Stimulated activated naive CD4-positive, alpha-beta T cell (primary cell): ENCODE results near the gene PPDPF.

Experiments used
- DNase-seq, 6 experiments: peaks; one replicate each; lab custom pipeline; 2025; lab: John Stamatoyannopoulos, UW

PPDPF gene

DNA sequence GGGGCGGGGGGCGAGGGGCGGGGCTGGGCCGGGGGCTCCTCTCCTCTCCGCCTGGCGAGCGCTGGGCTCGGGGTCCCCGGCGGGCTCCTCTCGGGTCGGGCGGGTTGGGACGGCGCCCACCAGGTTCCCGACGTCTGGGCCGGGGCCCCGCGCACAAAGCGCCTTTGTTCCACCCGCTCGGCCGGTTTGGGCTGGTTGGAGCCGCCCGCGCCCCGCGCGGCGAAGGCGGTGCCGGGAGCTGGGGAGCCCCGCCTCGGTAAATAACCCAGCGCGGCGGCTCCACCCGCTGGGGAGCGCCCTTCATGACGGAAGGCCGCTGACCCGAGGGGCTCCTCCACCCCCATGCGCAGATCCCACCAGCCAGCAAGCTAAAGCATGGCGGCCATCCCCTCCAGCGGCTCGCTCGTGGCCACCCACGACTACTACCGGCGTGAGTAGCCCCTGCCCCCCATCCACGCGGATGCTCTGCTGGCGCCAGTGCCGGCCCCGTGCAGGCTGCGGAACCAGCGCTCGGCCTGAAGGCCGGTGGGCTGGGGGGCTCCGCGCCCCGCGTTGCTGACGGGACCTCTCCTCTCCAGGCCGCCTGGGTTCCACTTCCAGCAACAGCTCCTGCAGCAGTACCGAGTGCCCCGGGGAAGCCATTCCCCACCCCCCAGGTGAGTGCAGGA, 503 bp downstream of the PPDPF start:
- peak; percentile 45 to 87 (median 74) for DNase-seq

DNA sequence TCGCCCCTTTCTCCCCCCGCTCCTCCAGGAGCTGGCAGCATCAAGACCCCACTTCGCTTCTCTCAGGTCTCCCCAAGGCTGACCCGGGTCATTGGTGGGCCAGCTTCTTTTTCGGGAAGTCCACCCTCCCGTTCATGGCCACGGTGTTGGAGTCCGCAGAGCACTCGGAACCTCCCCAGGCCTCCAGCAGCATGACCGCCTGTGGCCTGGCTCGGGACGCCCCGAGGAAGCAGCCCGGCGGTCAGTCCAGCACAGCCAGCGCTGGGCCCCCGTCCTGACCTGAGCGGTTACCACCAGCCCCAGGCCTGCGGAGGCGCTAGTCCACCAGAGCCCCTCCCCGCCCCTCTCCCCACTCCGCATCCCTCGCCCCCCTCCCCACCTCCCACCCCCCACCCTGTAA, 1.0 kb downstream of the PPDPF start:
- no peak for DNase-seq

DNA sequence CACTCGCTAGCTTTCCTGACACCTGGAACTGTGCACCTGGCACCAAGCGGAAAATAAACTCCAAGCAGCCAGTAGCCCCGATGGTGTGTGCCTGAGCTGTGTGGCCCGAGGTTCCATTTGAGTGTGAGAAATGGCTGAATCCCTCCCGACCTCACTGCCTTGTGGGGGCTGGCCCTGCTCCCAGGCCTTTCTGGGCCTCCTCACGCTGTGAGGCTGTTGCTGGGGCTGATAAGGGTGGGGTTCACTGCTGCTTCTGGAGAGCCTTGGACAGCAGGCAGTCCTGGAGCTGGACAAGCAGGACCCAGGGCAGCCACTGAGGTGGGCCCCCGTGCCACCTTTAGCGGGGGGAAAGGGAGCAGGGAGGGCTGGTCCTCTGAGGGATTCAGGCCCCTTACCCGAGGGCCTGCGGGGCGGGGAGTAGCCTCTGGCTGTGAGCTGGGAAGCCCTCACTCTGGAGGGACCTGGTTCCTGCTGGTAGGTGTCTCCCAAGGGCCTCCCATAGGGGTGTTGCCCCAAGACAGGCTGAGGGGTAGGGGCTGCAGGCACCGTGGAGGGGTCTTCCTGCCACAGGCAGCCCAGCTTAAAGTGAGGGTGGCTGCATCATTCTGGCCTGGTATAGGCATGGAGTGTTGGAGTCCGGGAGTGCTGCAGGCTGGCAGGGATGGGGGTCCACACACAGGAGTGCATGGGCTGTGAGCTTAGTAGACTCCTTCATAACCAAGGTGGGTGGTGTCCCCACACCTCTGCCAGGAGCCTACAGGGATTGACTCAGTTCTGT, 1.7 kb downstream of the PPDPF start:
- no peak for DNase-seq

DNA sequence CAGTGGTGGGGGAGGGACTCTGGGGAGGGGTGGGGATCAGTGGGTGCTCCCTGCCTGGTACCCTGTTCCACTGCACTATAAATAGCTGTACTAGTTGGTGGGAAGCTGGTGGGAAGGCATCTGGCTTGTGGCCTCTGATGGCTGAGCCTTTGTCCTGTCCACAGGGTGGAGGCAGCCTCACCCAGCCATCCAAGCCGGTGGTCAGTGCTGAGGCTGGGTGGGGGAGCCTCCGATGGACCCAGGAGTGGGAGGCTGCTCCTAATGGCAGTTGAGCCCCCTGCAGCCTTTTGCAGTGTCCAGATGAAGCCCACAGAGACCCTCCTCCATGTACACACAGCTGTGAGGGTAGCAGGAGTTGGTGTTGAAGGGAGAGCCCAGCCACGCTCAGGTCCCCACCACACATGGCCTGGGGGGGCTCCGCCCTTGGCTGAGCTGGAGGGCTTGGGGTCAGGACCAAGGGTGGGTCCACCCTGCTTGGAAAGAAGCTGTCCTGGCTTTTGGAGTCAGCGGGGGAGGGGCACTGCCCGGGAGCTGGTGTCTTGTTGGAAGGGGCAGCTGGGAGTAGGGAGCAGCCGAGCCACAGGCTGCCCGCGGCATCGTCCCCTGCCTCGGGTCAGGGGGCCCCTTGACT, 2.5 kb downstream of the PPDPF start:
- no peak for DNase-seq

DNA sequence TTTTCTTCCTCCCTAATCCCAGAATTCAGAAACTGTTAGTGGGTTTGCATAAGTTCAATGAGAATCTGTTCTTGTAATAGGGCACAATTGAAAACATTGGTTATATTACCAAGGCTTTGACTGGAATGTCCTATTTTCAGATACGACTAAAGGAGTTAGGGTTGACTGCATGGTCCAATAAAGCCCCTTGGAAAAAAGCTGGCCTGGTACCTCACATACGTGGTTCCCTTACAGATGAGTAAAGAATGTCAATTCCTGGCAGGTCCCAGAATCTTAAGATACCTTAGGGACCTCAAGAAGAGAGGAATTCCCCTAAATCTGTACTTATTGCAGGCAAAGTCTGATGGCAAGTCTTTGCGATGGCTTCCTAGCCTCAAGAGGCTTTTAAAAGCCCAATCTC, 4.6 kb downstream of the PPDPF start:
- DNase-seq = peak in 1 of 6 experiments; percentile 48

DNA sequence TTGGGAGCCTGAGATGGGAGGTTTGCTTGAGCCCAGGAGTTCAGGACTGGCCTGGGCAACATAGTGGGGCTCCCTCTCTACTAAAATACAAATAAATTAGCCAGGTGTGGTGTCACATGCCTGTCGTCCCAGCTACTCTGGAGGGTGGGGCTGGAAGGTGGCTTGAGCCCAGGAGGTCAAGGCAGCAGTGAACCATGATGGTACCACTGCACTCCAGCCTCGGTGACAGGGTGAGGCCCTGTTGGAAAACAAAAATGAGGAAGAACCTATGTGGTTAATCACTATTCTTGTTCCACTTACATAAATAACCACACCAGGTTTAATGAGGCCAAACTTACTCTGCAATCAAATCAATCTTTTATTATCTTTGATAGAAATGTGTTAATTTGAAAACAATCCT, 5.4 kb downstream of the PPDPF start:
- peak in 1 of 6 experiments; percentile 33 for DNase-seq

DNA sequence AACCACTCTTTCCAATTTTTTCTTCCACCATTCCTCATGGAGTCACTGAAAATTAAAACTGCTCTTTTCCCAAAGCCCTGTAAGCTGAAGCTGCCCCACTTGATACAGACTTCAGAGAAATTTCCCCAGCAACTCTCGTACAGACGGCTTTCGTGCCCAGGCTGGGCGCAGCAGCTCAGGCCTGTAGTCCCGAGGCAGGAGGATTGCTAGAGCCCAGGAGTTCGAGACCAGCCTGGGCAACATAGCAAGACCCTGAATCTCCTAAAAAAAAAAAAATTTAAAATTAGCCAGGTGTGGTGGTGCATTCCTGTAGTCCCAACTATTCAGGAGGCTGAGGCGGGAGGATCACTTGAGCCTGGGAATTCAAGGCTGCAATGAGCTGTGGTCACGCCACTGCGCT, 6.6 kb downstream of the PPDPF start:
- peak in 1 of 6 experiments; percentile 27 for DNase-seq

DNA sequence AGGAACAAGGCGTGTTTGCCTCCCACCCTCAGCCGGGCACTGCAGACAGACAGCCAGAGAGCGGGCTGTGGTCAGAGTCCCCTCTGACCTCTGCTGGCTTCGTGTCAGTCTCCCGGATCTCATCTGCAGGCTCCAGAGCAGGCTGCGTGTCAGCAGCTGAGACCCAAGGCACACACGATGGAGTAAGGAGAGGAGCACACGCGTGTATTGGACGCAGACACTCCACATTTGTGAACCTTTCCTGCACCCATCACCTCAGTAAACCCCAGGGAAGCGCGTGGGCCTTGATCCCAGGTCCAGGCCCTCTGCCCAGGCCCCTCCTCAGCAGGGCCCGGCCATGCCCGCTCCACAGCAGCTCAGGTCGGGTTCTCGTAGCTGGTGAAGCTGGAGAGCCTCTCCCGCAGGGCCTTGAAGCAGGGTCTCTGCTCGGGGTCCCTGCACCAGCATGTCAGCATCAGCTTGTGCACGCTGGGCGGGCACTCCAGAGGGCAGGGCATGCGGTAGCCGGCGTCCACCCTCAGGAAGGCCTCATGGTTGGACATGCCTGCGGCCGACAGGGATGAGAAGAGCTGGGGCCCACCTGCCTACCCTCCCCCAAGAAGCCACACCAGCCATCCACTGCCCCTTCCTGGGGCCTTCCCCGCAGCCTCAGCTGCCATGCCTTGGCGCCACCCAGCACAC, 8.8 kb downstream of the PPDPF start:
- no peak for DNase-seq

DNA sequence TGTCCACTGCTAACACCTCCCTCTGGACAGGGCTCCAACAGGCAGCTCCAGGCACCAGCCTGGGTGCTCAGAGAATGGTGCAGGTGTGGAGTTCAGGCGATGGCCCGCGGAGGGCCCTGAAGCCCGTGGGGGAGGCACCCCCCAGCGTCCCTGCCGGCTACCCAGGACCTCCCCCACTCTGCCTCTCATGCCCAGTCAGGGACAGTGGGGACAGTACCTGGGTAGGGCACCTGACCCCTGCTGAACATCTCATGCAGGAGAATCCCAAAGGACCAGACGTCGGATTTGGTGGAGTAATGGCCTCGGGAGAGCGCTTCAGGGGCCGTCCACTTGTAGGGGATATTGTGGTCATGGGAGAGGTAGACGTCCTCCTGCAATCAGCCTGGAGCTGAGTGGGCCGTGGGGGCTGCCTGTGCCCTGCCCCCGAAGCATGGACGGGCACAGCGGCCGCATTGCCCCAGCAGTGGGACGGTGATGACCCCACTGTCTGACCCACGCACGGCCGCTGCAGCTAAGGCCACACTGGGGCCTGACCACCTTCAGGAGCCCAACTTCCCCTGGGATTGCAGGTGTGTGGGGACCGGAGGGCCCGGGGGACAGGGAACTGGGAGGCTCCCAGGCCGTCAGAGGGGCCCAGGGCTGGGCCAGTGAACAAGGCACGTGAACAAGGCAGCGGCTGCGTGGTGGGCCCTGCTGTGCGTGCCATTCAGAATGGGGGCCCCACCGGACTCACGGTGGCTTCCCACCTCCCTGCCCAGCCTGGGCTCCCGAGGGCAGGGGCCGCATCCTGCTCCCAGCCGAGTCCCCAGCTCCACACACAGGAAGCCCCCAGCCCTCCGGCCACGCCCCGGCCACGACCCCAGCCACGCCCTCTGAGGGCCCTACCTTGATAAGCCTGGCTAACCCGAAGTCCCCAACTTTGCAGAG, 9.6 kb downstream of the PPDPF start:
- DNase-seq = no peak

DNA sequence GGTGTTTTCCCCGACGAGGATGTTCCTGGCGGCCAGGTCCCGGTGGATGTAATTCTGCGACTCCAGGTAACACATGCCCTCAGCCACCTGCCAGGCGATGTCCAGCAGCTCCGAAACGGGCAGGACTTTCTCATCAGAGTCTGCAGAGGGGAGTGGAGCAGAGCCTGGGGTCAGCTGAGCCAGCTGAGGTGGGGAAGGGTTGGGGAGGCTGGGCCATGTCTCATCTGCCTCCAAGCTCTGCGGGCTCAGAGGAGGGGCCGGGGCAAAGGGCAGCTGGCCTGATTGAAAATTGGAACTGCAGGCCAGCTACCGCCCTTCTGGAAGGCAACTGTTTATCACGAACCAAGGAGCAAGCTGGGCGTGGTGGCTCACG, 10.2 kb downstream of the PPDPF start:
- DNase-seq = no peak

DNA sequence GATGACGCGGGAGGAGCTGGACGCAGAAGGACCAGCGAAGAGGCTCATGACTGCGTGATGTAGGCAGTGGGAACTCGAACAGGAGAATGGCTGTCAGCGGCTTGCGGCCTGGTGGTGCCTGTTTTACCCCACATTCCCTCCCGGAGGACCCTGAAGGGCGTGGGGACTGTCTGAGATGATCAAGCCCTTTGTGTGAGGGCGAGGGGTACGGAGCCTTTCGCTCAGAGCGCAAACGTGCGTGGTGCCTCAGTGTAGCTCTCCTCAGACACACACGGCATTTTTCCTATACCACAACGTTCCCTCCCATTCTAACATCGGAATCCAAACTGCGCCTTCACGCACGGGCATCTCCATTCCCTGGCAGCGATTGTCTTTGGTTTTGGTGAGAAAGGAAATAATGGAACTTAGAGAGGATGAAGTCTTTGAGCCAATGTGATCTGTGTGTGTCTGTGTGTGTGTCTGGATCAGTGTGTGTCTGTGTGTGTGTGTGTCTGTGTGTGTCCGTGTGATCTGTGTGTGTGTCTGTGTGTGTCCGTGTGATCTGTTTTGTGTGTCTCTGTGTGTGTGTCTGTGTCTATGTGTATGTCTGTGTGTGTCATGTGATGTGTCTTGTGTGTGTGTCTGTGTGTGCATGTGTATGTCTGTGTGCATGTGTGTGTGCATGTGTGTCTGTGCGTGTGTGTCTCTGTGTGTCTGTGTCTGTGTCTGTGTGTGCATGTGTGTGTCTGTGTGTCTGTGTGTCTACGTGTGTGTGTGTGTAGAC, 11.3 kb downstream of the PPDPF start:
- no peak for DNase-seq

DNA sequence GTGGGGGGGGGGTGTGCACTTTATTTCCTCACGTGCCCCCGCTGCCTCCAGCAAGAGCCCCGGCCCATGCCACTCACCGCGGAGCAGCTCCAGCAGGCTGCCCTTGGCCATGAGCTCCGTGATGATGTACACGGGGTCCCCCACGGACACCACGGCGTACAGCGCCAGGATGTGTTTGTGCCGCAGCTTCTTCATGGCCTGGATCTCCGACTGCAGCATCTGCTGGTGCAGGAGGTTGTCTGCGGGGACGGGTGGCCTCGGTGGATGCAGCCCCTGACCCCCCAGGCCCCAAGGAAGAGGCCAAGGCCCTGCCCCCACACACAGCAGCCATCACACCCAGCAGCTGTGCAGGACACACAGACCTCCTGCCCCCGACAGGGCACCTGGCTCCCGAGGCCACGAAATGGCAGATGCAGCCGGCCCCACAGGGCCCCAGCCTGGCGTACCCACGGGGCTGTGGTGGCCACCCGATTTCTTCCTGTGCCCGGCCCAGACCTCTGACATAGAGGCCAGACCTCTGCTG, 11.9 kb downstream of the PPDPF start:
- DNase-seq = no peak

DNA sequence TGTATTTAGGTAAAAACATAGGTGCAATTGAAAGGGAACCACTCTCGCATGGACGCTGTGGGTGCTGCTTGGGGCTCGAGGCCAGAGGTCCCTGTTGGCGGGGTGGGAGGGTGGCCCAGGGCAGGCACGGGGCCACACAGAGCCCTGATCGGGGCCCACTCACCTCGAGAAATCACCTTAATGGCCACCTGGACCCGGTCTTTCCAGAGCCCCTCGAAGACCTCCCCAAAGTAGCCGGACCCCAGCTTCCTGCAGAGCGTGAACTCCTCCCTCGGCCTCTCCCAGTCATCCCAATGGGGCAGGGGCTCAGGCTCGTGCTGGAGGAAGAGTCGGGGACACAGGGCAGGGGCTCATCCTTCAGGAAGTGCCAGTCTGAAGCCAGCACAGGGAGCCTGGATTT, 12.8 kb downstream of the PPDPF start:
- no peak for DNase-seq

DNA sequence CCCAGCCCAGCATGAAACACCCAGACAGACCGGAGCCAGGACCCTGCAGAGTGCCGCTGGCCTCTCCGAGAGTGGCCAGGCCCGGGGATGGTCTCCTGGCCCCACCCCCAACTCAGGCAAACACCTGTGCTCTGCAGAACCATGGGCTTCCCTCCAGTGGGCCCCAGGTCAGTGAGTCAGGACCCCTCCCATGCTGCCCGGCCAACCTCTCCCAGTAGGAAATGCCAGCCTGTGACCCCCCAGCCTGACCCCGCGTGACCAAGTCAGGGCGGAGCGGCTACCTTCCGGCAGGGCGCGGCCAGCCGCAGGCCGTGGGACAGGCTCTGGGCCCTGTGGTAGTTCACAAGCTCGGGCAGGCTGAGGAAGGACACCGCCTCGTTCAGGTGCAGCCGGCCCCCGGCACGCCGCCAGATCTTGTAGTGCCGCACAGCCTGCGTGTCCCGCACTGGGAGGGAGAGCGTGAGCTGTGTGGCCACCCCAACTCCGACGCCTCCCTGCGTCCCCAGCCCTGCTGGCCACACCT, 13.4 kb downstream of the PPDPF start:
- DNase-seq = no peak

DNA sequence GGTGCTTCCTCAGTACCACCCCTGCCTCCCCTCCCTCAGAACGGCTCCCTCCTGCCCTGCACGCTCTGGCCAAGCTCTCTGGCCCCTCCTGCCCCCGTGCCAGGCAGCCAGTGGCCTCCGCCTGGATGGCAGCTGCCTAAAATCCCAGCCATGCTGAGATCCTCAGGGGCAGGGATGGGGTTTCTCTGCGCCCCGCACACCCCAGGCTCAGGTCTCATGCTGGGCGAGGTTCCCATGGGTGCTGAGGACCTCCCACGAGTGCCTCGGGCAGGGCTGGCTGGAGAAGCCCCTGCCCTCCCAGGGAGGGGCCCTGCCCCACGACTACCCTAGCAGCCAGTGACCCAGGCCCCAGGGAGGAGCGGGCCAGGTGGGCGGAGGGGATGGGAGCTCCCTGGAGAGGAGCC, 13.9 kb downstream of the PPDPF start:
- DNase-seq = no peak

DNA sequence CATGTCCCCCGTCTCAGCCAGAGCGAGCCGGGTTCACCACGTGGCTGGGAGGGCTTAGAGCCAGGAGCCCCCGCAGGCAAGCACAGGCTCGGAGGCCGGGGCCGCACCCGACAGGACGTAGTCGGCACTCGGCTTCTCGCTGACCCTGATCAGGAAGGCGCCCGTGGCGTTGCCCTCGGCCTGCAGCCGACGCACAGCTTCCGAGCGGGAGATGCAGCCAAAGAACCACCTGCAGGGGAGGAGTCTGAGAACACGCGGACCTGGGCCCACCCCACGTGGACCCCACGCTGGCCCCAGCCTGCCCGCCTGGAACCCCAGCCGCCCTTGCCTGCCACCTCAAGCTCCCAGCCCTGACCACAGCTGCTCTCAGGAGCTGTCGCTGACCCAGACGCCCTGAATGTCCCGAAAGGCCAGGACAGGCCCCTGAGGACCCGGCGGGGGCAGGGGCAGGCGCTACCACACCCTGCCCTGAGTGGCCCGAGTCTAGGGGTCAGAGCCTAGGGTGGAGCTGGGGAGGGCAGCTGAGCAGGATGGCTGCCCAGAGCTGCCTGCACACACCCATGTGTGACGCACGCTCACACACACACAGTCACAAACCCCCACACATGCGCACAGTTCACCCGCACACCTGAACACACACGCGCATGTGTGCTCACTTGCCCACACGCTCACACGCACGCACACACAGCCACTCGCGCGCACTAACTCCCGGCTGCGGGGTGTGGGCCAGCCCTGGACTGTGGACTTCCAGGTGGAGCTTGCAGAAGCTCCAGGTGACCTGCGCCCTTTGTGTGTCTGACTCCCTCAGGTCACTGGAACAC, 14.5 kb downstream of the PPDPF start:
- no peak for DNase-seq

DNA sequence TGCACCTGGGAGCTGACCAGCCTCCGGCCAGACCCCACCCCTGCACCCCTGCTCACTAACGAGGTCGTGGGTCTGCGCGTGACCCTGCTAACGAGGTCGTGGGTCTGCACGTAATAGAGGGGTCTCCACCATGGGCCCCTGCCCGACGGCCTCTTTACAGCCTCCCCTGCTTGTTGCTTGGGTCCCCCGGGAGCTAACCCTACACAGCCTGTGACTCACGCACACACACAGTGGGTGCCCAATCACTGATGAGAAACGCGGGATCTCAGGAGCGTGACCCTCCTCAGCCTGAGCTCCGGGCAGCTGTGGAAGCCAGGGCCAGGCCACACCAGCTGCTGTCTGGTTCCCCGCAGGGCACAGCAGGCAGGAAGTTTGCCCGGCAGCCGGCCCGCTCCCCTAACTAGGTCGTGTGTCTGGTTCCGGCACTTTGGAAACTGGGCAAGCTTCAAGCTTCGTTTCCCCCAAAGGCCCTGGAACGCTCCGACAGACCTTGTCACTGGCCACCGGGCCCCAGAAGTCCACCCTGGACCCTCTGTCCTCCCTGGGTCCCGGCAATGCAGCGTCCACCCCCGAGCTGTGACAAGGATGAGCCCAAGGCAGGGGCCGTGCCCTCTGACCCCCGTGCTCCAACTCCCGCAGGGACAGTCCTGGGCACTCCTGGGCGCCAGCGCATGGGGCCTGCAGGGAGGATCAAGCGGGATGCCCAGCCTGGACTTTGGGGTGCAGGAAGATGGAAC, 15.8 kb downstream of the PPDPF start:
- DNase-seq = no peak

DNA sequence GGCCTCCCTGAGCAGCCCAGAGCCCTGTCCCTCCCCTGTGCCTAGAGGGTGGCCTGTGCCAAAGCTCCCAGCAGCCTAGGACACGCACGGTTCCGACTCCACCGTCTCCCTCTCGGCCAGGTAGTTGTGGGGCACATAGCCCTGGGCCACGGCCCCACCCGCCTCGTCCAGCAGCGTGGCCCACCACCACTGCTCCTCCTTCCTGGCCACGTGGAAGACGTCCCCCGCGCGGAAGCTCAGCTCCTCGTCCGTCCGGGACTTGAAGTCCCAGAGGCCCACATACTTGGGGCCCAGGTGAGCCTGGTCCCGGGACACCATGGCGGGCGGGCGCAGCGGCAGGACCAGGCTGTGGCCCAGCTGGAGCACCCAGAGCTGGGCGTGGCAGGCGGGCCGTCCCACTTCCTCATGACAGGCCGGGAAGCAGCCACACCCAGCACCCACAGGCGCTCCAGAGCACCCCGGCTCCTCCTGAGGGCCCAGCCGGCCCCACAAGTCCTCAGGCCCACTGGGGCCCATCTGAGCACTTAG, 16.5 kb downstream of the PPDPF start, which contains the start of gene PTK6:
Gene PTK6 (minus strand): TSS at position 380 of the 528 bp plus-strand sequence. CDS start 62 bp downstream, at position 318.
- DNase-seq = peak in 2 of 6 experiments; percentile 10 to 35
